SK-N-SH (cell line): Measurements from ENCODE around the gene CELSR3.

Source experiments
- REST ChIP-seq: IDR thresholded peaks from 2 replicates; pipeline ENCODE4 v1.6.1; 2012; ENCODE audit warnings: mild to moderate bottlenecking, low read depth, low read length, moderate library complexity
- SMC3 ChIP-seq: IDR thresholded peaks from 2 replicates; pipeline ENCODE4 v1.6.1; 2012; ENCODE audit warnings: low read depth, low read length, improper control_type of control experiment
- YY1 ChIP-seq: IDR thresholded peaks from 2 replicates; pipeline ENCODE4 v1.4.0; 2012; ENCODE audit warnings: low read depth, mild to moderate bottlenecking
- TF ChIP-seq, protein P1 (sequence below): fragments of 200-600 bp; sonication (generic); IDR thresholded peaks from 2 replicates; pipeline ENCODE4 v1.6.1; 2017; ENCODE audit warnings: antibody characterized with exemption, mild to moderate bottlenecking, moderate library complexity
- TF ChIP-seq, protein P2 (sequence below): fragments of 150-350 bp; IDR thresholded peaks from 2 replicates; pipeline ENCODE4 v1.6.1; 2017; ENCODE audit warnings: antibody characterized with exemption, low read length, low read depth, borderline replicate concordance
- TF ChIP-seq, protein P3 (sequence below): IDR thresholded peaks from 2 replicates; pipeline ENCODE4 v1.4.0; 2012; ENCODE audit warnings: low read depth

DNA sequence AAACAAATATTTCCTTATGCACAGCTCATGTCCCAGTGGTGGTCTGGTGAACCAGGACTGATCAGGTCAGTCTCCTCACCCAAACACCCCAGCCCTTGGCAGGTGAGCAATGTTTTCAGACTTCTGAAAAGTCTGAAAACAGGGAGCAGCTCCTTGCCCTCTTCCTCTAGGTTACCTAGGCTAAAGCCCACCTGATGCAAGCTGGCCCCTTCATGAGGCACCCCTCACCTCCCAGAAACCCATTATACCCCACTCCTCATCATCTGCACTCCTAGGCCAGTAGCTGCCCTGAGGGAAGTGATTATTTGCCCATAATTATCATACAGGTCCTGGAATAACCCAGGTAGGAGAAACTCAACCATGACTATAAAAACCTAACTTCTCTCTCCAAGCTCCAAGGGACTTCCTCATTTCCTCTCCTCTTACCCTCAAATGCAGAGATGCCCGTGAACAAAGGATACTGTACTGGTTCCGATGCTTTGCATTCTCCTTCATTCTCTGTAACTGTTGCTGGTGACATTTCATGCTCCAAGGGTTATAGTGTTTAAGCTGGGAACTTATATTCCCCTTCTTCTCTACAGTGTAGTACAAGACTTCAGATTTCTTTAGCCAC is 28.3 kb upstream of the CELSR3 start:
- TF ChIP-seq, protein P1, sequence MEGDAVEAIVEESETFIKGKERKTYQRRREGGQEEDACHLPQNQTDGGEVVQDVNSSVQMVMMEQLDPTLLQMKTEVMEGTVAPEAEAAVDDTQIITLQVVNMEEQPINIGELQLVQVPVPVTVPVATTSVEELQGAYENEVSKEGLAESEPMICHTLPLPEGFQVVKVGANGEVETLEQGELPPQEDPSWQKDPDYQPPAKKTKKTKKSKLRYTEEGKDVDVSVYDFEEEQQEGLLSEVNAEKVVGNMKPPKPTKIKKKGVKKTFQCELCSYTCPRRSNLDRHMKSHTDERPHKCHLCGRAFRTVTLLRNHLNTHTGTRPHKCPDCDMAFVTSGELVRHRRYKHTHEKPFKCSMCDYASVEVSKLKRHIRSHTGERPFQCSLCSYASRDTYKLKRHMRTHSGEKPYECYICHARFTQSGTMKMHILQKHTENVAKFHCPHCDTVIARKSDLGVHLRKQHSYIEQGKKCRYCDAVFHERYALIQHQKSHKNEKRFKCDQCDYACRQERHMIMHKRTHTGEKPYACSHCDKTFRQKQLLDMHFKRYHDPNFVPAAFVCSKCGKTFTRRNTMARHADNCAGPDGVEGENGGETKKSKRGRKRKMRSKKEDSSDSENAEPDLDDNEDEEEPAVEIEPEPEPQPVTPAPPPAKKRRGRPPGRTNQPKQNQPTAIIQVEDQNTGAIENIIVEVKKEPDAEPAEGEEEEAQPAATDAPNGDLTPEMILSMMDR, result no peak
- TF ChIP-seq, protein P2, sequence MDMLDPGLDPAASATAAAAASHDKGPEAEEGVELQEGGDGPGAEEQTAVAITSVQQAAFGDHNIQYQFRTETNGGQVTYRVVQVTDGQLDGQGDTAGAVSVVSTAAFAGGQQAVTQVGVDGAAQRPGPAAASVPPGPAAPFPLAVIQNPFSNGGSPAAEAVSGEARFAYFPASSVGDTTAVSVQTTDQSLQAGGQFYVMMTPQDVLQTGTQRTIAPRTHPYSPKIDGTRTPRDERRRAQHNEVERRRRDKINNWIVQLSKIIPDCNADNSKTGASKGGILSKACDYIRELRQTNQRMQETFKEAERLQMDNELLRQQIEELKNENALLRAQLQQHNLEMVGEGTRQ, result no peak
- TF ChIP-seq REST (no peak), SMC3 (no peak), YY1 (no peak)
- TF ChIP-seq, protein P3, sequence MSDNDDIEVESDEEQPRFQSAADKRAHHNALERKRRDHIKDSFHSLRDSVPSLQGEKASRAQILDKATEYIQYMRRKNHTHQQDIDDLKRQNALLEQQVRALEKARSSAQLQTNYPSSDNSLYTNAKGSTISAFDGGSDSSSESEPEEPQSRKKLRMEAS, result no peak
